HG03439 (cell line): ENCODE results near the gene A4GNT.
"Not testable (repeated sequence)": the region's sequence is repeated elsewhere in the genome, so short reads cannot be mapped to it uniquely, and the experiment has no call there.

Source experiments
- ATAC-seq: cut with Tn5 transposase; IDR thresholded peaks from one replicate; pipeline ENCODE4 v1.9.1; 2021; ENCODE audit warnings: mild to moderate bottlenecking, moderate library complexity; ENCODE audit not compliant: unreplicated experiment

A4GNT gene

GRCh38 chr3:138119423-138119766 lies 12.8 kb downstream of the A4GNT start:
- ATAC-seq: no peak

GRCh38 chr3:138118612-138119422 lies 13.4 kb downstream of the A4GNT start:
- peak; percentile 67 for ATAC-seq

DNA sequence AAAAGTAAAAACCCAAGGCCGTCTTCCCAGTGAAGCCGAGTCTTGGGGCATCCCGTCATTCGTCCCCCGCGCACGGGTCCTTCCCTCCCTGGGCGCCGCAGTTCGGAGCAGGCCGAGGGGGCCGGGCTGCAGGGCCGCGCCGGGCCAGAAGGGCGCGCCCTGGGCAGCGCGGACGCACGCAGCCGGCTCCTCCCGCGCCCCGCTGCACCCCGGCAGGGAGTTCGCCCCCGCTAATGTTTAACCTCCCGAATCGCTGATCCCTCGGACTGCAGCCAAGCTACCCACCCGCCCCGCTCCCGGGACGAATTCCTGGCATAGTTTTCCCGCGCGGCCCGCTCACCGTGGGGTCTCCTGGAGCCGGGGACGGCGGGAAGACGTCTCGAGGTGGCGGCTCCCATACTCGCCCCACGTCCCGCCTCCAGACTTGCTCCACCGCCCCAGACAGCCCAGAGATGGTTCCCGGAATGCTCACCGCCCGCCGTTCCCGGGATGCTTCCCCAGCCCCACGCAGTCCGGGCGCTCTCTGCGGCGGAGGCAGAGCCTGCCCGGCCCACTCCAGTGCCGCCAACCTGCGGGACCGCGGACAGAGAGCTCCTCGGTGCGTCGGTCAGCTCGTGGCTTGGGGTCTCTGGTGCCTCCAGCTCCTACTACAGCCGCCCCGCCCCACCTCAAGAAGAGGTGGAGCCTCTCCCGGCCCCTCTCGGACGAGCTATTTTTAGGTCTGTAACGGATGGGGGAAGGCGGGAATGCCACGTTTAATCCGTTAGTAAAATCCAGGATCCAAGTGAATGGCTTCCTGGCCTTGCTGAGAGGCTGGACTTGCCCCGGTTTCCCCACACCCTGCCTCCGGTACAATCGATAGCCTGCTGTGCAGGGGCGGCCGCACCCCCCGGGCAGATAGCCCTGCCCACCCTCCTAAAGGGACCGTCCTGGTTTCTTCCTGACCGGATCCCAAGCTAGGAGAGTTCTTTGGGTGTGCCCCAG lies 16.9 kb downstream of the A4GNT start, which contains the start of gene DZIP1L:
Gene DZIP1L, minus strand, starts transcription at position 621 of the 984 bp plus-strand sequence. CDS start 11,637 bp downstream, outside the sequence.
- ATAC-seq: peak; percentile 79

DNA sequence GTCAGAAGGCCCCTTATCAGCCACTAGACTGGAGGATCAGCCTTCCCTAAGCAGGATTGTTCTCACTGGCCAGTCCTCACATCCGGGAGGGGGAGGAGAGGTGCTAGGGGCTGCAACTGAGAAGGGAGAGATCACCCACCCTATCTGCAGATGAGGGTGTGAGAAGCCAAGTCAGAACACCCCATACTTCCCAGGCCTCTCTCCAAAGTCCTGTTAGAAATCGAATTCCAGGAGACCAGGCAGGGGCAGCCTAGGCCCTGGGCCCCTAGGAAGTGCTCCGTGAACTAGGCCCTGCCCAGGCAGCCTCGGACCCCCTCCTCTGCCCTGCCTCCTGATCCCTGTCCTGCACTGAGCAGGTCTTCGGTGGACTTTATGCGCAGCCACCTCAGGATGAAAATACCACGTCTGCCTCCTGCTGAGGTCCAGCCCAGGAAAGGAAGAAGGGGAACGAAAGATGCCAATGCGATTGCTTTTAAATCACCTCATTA lies 17.7 kb downstream of the A4GNT start:
- no peak for ATAC-seq

GRCh38 chr3:138113326-138113725 lies 18.9 kb downstream of the A4GNT start:
- no peak for ATAC-seq

GRCh38 chr3:138112362-138112761 lies 19.8 kb downstream of the A4GNT start:
- ATAC-seq: no peak

GRCh38 chr3:138105598-138105997 lies 26.6 kb downstream of the A4GNT start:
- ATAC-seq: no peak

DNA sequence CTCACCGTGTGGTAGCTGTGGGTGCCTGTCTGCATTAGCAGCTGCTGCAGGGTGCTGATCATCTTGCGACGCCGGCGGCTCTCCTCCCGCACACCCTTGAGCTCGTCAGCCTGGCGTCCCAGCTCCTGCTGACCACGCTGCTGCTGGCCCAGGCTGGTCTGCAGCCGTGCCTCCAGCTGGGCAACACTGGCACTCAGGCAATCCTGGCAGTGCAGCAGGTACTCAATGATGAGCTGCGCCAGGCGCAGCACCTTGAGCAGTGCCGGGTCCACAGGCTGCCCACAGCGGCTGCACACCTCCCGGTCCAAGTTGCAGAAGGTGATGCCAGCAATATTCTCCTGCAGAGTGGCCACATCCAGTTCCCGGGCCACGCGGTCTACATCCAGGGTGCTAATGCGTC lies 28.7 kb downstream of the A4GNT start:
- ATAC-seq: no peak

DNA sequence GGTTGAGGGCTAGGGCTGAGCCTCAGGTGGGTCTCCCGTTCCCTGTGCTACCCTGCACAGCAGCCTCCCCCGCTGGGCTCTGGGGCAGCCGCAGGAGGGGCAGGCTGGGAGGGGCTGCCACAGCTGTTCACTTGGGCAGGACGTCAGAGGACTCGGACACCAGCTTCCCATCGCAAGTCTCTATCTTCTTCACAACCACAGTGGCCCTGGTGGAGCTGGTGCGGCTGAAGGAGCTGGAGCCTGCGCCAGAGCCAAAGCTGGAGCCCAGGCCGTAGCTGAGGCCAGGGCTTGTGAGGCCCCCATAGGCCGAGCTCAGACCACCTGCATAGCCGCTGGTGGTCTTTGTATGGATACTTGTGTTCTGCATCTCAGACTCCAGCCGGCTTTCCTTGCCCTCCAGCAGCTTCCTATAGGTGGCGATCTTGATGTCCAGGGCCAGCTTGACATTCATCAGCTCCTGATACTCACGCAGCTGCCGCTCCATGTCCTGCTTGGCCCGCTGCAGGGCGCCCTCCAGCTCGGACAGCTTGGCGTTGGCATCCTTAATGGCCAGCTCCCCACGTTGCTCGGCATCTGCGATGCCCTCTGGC lies 30.7 kb downstream of the A4GNT start:
- ATAC-seq: not testable (repeated sequence)

GRCh38 chr3:138099417-138099816 lies 32.8 kb downstream of the A4GNT start:
- ATAC-seq: no peak

GRCh38 chr3:138097192-138098172 lies 34.7 kb downstream of the A4GNT start:
- ATAC-seq: no peak

GRCh38 chr3:138093721-138094120 lies 38.5 kb downstream of the A4GNT start:
- ATAC-seq: no peak

DNA sequence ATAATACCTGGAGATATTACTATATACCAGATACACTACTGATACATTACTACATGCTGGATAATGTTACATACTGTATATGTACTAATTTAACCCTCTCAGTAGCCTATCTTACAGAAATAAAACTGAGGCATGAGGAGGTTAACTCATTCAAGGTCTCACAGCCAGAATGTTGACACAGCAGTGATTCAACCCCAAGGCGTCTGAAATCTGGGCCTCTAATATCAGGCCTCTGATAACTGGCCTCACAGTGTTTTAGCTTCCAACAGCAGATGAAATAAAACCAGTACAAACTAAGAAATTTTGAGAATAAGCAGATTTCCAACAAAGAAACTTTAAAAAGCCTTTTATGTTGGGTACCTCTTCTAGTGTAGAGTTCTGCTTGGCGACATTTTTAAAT lies 40.2 kb downstream of the A4GNT start:
- no peak for ATAC-seq

DNA sequence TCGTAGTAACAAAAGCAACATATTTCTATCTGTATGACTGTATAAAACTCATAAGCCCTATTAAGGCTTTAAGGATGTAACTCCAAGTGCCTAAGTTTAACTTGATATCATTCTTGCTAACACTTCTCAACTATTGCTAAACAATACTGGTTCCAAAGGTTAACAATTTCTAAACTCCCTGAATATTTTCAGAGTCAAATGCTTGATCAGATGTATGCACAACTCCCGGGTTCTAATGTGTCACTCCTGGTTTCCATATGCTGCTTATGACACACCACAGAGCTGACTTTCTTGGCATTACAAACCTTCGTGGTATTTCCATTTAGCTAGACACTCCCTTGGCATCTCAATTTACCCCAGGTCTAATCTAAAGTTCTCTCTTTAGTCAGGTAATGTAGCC lies 43.1 kb downstream of the A4GNT start:
- ATAC-seq: no peak

DNA sequence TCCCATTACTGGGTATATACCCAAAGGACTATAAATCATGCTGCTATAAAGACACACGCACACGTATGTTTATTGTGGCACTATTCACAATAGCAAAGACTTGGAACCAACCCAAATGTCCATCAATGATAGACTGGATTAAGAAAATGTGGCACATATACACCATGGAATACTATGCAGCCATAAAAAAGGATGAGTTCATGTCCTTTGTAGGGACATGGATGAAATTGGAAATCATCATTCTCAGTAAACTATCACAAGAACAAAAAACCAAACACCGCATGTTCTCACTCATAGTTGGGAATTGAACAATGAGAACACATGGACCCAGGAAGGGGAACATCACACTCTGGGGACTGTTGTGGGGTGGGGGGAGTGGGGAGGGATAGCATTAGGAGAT lies 46.4 kb downstream of the A4GNT start:
- not testable (repeated sequence) for ATAC-seq

- ATAC-seq: no peak
These were observed 48.0 kb downstream of the A4GNT start for GRCh38 chr3:138084196-138084595.

GRCh38 chr3:138082992-138083386 lies 49.2 kb downstream of the A4GNT start:
- no peak for ATAC-seq

GRCh38 chr3:138082085-138082991 lies 49.9 kb downstream of the A4GNT start:
- ATAC-seq: no peak
